Pancreas (tissue), 10 donors: ENCODE measurements around the gene F7. TPM values are rescaled to one million over a fixed set of nuclear protein-coding genes. Genes with fewer than 3 reads are reported as not detected.

Source experiments
- ATAC-seq, 4 donors: fragments of 200-7000 bp; cut with Tn5 transposase; one replicate each; pipeline versions ENCODE4 v1.8.0 to v1.9.1; 2020; ENCODE audit warnings: mild to moderate bottlenecking in 4 of 4, moderate library complexity in 4 of 4
- DNase-seq, 6 donors: peaks; one replicate each; pipeline ENCODE4 v3.0.0-alpha.2; 2020
- FAIRE-seq: peaks from 2 replicates; lab custom pipeline; 2012; peaks lifted over from hg19 to GRCh38; lab: Jason Lieb, UNC
- H3K27ac ChIP-seq, 4 donors: fragments of 200-600 bp; sonication (generic); 1 replicate in 3 of 4; 2 replicates in 1 of 4; pipeline versions ENCODE4 v1.5.0 to v1.8.0; 2020
- H3K27me3 ChIP-seq, 4 donors: fragments of 200-600 bp; one replicate each; pipeline ENCODE4 v1.8.0; 2021
- H3K36me3 ChIP-seq, 3 donors: fragments of 200-600 bp; sonication (generic) in 1 of 3; one replicate each; pipeline versions ENCODE4 v1.5.0 to v1.8.0; 2020 to 2021
- H3K4me1 ChIP-seq, 3 donors: fragments of 200-600 bp; one replicate each; pipeline ENCODE4 v1.8.0; 2021
- H3K4me3 ChIP-seq, 4 donors: fragments of 200-600 bp; sonication (generic) in 2 of 4; one replicate each; pipeline versions ENCODE4 v1.5.0 to v1.8.0; 2020 to 2021
- H3K9me3 ChIP-seq, 4 donors: fragments of 200-600 bp; one replicate each; pipeline ENCODE4 v1.8.0; 2021
- CTCF ChIP-seq, 4 donors: fragments of 200-600 bp; sonication (generic) in 3 of 4; IDR thresholded peaks; one replicate each; pipeline versions ENCODE4 v1.5.0 to v1.8.0; 2021; ENCODE audit warnings: antibody characterized with exemption in 4 of 4
- WGBS, 2 donors: extraction: QIAGEN DNeasy Blood & Tissue Kit; methylation state at CpG; one replicate each; pipeline ENCODE4 v1.1.7; 2013; 5-methylcytosine and 5-hydroxymethylcytosine counted together
- intact Hi-C, 3 donors: fragments of 100-400 bp; cut with DNase I; formaldehyde crosslinking; loops; one replicate each; pipeline versions ENCODE4 v1.11.1 to v1.14.2; 2022
- polyA plus RNA-seq, 2 donors: library from polyadenylated mRNA; stranded (reverse); fragments of 200-250 nt; gene quantifications; one replicate each; pipeline ENCODE4 v1.2.3, GENCODE V29; 2013
- total RNA-seq, 6 donors: library from RNA; stranded (reverse); fragmentation: NEBNext Ultra II Directional in 4 of 6; extraction: Animal tissue kit (Norgen Biotek cat#: 25700) in 4 of 6; gene quantifications; one replicate each; pipeline versions ENCODE4 v1.2.1 to v1.2.4, GENCODE V29; 2021 to 2023
- donor health status: healthy with polysubstance abuse.
- donor health status: DM: no; HTN: no; CAD: no; lungs with moderate emphysema.
- donor health status: DM: no; HTN: no; CAD: no.
- donor health status: control.
- donor health status: control.
- donor health status: Bipolar disorder and iron deficiency.
- donor health status: DM: yes; HTN: yes; CAD: no.
- donor health status: DM: no; HTN: no; CAD: no.
- donor health status: DM: no; HTN: no; CAD: no.
- donor health status: DM: yes; HTN: yes; CAD: no.

F7 gene
- total and polyA plus RNA-seq, 8 donors: 0.13 to 0.96 (median 0.23) TPM; not detected in 2

DNA sequence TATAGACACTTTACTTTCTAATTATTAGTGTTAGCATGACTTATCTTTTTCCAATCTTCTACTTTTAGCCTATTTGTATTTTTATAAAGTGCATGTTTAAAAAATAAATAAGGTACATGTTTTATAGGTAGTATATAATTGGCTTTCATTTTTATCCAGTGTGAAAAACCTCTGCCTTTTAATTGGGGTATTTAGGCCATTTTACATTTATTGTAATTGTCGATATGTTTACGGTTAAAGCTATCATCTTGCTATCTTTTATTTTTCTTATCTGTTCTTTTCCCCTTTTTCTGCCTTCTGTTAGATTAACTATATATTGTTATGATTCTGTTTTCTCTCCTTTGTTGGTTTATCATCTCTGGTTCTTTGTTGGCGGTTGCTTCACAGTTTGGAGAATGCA, 62.0 kb downstream of the F7 start:
- DNase-seq (no peak), FAIRE-seq (no peak), ATAC-seq (no peak)
- intact Hi-C loops: no loop called here
- TF ChIP-seq CTCF (IDR thresholded peaks at IDR 0.05): no peak
- Histone ChIP-seq H3K4me3 (no peak overlapping the region), H3K4me1 (no peaks in the 10 kb centered on the region), H3K9me3 (no peaks in the 10 kb centered on the region), H3K27ac (no peak overlapping the region), H3K27me3 (no peaks in the 10 kb centered on the region), H3K36me3 (peaks cover 0 to 9% (median 0%) of the 10 kb centered on the region in 3 donors)
- WGBS, 2 donors: 94 to 99% methylated on average over 3 of the region's 3 CpGs

GRCh38 chr13:113168211-113168610, 62.6 kb downstream of the F7 start:
- H3K27me3 ChIP-seq: no peaks in the 10 kb centered on the region

DNA sequence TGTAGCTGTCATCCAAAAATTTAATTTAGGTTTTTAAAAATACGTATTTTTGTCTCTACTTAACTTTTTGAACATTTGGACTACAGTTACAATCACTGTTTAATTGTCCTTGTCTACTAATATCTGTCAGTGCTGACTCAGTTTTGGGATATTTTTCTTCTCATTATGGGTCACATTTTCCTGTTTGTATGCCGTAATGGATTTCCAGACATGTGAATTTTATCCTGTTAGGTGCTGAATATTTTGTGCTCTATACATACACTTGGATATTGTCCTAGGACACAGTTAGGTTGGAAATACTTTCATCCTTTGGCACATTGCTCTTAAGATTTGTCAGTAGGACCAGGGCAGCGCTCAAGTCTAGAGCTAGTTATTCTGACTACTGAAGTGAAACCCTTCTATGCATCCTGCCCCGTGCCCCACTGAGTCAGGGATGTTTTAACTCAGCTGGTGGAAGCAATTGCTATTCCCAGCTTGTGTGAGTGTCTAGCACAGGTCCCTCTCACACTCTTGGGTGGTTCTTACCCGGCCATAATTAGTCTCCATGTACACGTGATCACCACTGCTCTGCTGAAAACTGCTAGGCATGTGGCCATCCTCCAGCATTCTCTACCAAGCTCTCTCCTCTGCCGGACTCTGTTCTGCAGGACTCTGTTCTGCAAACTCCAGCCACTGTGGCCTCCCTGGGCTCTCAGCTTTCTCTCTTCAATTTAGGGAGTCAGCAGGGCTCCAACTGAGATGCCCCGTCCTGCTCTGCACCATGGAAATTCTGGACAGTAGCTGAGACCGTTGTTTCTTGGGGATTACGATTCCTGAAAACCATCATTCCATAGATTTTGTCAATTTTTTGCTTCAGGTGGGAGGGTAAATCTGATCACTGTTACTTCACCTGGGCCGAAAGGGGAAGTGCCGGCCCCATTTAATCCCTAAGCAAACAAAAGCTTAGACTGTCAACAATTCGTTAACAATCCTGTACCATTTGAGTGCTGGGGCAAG, 64.0 kb downstream of the F7 start:
- no peak for DNase-seq
- Histone ChIP-seq H3K36me3 (peaks cover 0 to 9% (median 0%) of the 10 kb centered on the region in 3 donors), H3K4me1 (no peaks in the 10 kb centered on the region), H3K27ac (no peak overlapping the region), H3K27me3 (no peaks in the 10 kb centered on the region), H3K9me3 (no peaks in the 10 kb centered on the region), H3K4me3 (no peak overlapping the region)
- no peak for FAIRE-seq
- intact Hi-C loops: no loop called here
- WGBS, 2 donors: 86% methylated on average over 13 of the region's 13 CpGs
- no peak for ATAC-seq
- TF ChIP-seq CTCF (IDR thresholded peaks at IDR 0.05): no peak

More at GRCh38 chr13:113168211-113168610, 62.6 kb downstream of the F7 start:
- no peak for TF ChIP-seq CTCF (IDR thresholded peaks at IDR 0.05)
- DNase-seq (no peak), FAIRE-seq (no peak), ATAC-seq (no peak)
- WGBS, 2 donors: 92 to 98% methylated on average over 7 of the region's 7 CpGs
- Histone ChIP-seq H3K4me3 (no peak overlapping the region), H3K4me1 (no peaks in the 10 kb centered on the region), H3K27ac (no peak overlapping the region), H3K9me3 (no peaks in the 10 kb centered on the region), H3K36me3 (peaks cover 0 to 9% (median 0%) of the 10 kb centered on the region in 3 donors)
- intact Hi-C loops: no loop called here

Other genes starting within 250 kb of the F7 start
- 10 to 100 TPM; 16.0 to 41.6 (median 20.8) TPM for gene MCF2L, start 136.6 kb upstream of the F7 start, total RNA-seq
- 10 to 100 TPM; 58.2 to 83.6 TPM for gene MCF2L, start 136.6 kb upstream of the F7 start, polyA plus RNA-seq
- gene F10, start 17.0 kb downstream of the F7 start, total RNA-seq: 1 to 10 TPM; 1.1 to 6.7 (median 3.0) TPM
- 10 to 100 TPM; 13.7 to 59.4 TPM for gene F10, start 17.0 kb downstream of the F7 start, polyA plus RNA-seq
- not detected for gene PROZ, start 52.9 kb downstream of the F7 start, total RNA-seq
- under 1 TPM in 1 of 2 donors, not detected in 1; 0.05 TPM for gene PROZ, start 52.9 kb downstream of the F7 start, polyA plus RNA-seq
- 10 to 100 TPM; 17.3 to 23.4 (median 19.5) TPM for gene PCID2, start 102.9 kb downstream of the F7 start, total RNA-seq
- 10 to 100 TPM; 21.6 to 33.9 TPM for gene PCID2, start 102.9 kb downstream of the F7 start, polyA plus RNA-seq
- gene CUL4A, start 103.8 kb downstream of the F7 start, total RNA-seq: 10 to 100 TPM; 28.3 to 33.4 (median 29.7) TPM
- 10 to 100 TPM; 18.1 to 29.0 TPM for gene CUL4A, start 103.8 kb downstream of the F7 start, polyA plus RNA-seq
- gene LAMP1, start 191.4 kb downstream of the F7 start, total RNA-seq: 100 to 1,000 TPM in 2 of 6 donors, 10 to 100 TPM in 4; 69.3 to 136 (median 96.0) TPM
- gene LAMP1, start 191.4 kb downstream of the F7 start, polyA plus RNA-seq: 10 to 100 TPM; 35.1 to 69.2 TPM